Thoracic aorta (tissue), 2 donors: ENCODE data around the gene COL6A2. TPM values are rescaled to one million over a fixed set of nuclear protein-coding genes. Genes with fewer than 3 reads are reported as not detected.
A peak's percentile ranks its signal among the peaks of the same experiment; 100 is the strongest.

ENCODE experiments used
- ATAC-seq: fragments of 150-250 bp; one replicate; pipeline ENCODE4 v1.8.0; 2017; ENCODE audit warnings: low read depth; ENCODE audit not compliant: insufficient number of reproducible peaks, low FRiP score
- DNase-seq: peaks from one replicate; pipeline ENCODE4 v3.0.0-alpha.2; 2020; ENCODE audit warnings: low spot score
- H3K27ac ChIP-seq, 2 donors: fragments of 200-600 bp; sonication (generic); 1 replicate in 1 of 2; 2 replicates in 1 of 2; pipeline ENCODE4 v1.5.1; 2016; ENCODE audit warnings: mild to moderate bottlenecking in 2 of 2, moderate library complexity in 2 of 2
- H3K27me3 ChIP-seq: fragments of 200-600 bp; sonication (generic); replicated peaks from 2 replicates; pipeline ENCODE4 v1.6.0; 2016; ENCODE audit warnings: mild to moderate bottlenecking; ENCODE audit not compliant: insufficient read depth
- H3K36me3 ChIP-seq: fragments of 200-600 bp; sonication (generic); one replicate; pipeline ENCODE4 v1.5.1; 2016
- H3K4me1 ChIP-seq, 2 donors: fragments of 200-600 bp; sonication (generic); 1 replicate in 1 of 2; 2 replicates in 1 of 2; pipeline versions ENCODE4 v1.5.1 to v1.6.0; 2016; ENCODE audit warnings: low read depth in 2 of 2, mild to moderate bottlenecking in 1 of 2; ENCODE audit not compliant: control insufficient read depth in 1 of 2
- H3K4me3 ChIP-seq: fragments of 200-600 bp; sonication (generic); 2 replicates; pipeline ENCODE4 v1.5.1; 2016; ENCODE audit warnings: mild to moderate bottlenecking
- H3K9me3 ChIP-seq: fragments of 200-600 bp; sonication (generic); 2 replicates; pipeline ENCODE4 v1.5.1; 2016
- CTCF ChIP-seq: fragments of 200-600 bp; sonication (generic); IDR thresholded peaks from one replicate; pipeline ENCODE4 v1.5.1; 2019; ENCODE audit warnings: antibody characterized with exemption
- total RNA-seq, 2 donors: library from RNA; depleted of rRNA; stranded (reverse); fragments of >200 nt; gene quantifications; one replicate each; pipeline versions ENCODE4 v1.1.0 to v1.2.3, GENCODE V29; 2016

COL6A2 gene
- total RNA-seq, 2 donors from 2014 or later: 1,835 to 1,885 TPM

- no peak for ATAC-seq
- Histone ChIP-seq H3K4me3 (no peak overlapping the region), H3K27me3 (no peaks in the 10 kb centered on the region), H3K4me1 (peaks cover 0 to 8% of the 10 kb centered on the region in 2 donors), H3K27ac (no peak overlapping the region), H3K9me3 (no peaks in the 10 kb centered on the region), H3K36me3 (no peaks in the 10 kb centered on the region)
- DNase-seq: no peak
- TF ChIP-seq CTCF: no peak
Measured at GRCh38 chr21:46150073-46150472, 52.2 kb downstream of the COL6A2 start.

GRCh38 chr21:46150491-46151121 is 52.7 kb downstream of the COL6A2 start:
- no peak for DNase-seq
- Histone ChIP-seq H3K27me3 (no peaks in the 10 kb centered on the region), H3K4me3 (no peak overlapping the region), H3K9me3 (no peaks in the 10 kb centered on the region), H3K4me1 (peaks cover 0 to 8% of the 10 kb centered on the region in 2 donors), H3K36me3 (no peaks in the 10 kb centered on the region), H3K27ac (no peak overlapping the region)
- ATAC-seq: no peak
- TF ChIP-seq CTCF: no peak

- no peak for TF ChIP-seq CTCF
- no peak for ATAC-seq
- peaks cover 0 to 8% of the 10 kb centered on the region in 2 donors for H3K4me1 ChIP-seq
- no peaks in the 10 kb centered on the region for H3K27me3 ChIP-seq
- no peaks in the 10 kb centered on the region for H3K36me3 ChIP-seq
- DNase-seq: no peak
- H3K27ac ChIP-seq: no peak overlapping the region
- H3K9me3 ChIP-seq: no peaks in the 10 kb centered on the region
- H3K4me3 ChIP-seq: no peak overlapping the region
Measured at GRCh38 chr21:46151261-46151988, 53.5 kb downstream of the COL6A2 start.

GRCh38 chr21:46151989-46152926 is 54.3 kb downstream of the COL6A2 start:
- peaks cover 0 to 8% of the 10 kb centered on the region in 2 donors for H3K4me1 ChIP-seq
- no peaks in the 10 kb centered on the region for H3K36me3 ChIP-seq
- DNase-seq: no peak
- no peak for ATAC-seq
- no peaks in the 10 kb centered on the region for H3K9me3 ChIP-seq
- H3K4me3 ChIP-seq: no peak overlapping the region
- H3K27ac ChIP-seq: no peak overlapping the region
- no peak for TF ChIP-seq CTCF
- no peaks in the 10 kb centered on the region for H3K27me3 ChIP-seq

- Histone ChIP-seq H3K4me1 (peaks cover 0 to 8% of the 10 kb centered on the region in 2 donors), H3K36me3 (no peaks in the 10 kb centered on the region), H3K4me3 (peak overlapping the region; percentile 39), H3K27ac (no peak overlapping the region), H3K9me3 (no peaks in the 10 kb centered on the region), H3K27me3 (no peaks in the 10 kb centered on the region)
- no peak for TF ChIP-seq CTCF
- ATAC-seq (no peak), DNase-seq (peak; percentile 0)
Measured at GRCh38 chr21:46152927-46153246, 55.0 kb downstream of the COL6A2 start.
